Fibroblast of the aortic adventitia (primary cell): ENCODE measurements around the gene ADAMTS2. TPM values are rescaled to one million over a fixed set of nuclear protein-coding genes. Genes with fewer than 3 reads are reported as not detected.
A peak's percentile ranks its signal among the peaks of the same experiment; 100 is the strongest.

Source experiments
- DNase-seq: peaks from one replicate; pipeline ENCODE4 v3.0.0-alpha.2; 2010; ENCODE audit warnings: low read depth
- H3K4me3 ChIP-seq: 2 replicates; pipeline ENCODE4 v1.5.1; 2011; ENCODE audit warnings: low read depth, mild to moderate bottlenecking, control low read depth, low read length, moderate library complexity
- total RNA-seq: library from RNA; depleted of rRNA; stranded (reverse); fragments of >200 nt; gene quantifications from 2 replicates; pipeline ENCODE4 v1.2.3, GENCODE V29; 2012; ENCODE audit warnings: low replicate concordance
- TF ChIP-seq, protein P1 (sequence below): IDR thresholded peaks from 2 replicates; pipeline ENCODE4 v1.5.1; 2011; ENCODE audit warnings: mild to moderate bottlenecking, low read length, control low read depth, inconsistent platforms; ENCODE audit not compliant: insufficient read depth

Gene ADAMTS2
- total RNA-seq, 1 donor, result 25.8 TPM

DNA sequence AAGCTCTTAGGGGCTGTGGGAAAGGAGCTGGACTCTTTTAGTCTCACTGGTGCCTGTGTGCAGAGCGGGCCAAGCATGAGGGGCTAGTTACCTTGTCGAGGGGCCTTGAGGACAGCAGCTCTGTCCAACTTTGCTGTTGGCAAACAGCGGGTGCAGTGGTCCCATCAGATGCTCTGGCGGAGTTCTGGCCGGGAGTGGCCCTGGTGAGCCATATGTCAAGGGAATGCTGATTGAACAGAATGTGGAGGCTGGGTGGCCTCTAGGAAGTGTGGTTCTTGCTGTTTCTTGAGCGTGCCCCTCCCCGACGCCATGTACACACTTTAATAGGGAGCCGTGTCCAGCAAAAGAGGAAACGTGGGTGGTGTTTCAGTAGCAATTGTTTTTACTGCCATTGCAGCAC is 3.6 kb upstream of the ADAMTS2 start:
- H3K4me3 ChIP-seq, result no peak overlapping the region
- TF ChIP-seq, protein P1, sequence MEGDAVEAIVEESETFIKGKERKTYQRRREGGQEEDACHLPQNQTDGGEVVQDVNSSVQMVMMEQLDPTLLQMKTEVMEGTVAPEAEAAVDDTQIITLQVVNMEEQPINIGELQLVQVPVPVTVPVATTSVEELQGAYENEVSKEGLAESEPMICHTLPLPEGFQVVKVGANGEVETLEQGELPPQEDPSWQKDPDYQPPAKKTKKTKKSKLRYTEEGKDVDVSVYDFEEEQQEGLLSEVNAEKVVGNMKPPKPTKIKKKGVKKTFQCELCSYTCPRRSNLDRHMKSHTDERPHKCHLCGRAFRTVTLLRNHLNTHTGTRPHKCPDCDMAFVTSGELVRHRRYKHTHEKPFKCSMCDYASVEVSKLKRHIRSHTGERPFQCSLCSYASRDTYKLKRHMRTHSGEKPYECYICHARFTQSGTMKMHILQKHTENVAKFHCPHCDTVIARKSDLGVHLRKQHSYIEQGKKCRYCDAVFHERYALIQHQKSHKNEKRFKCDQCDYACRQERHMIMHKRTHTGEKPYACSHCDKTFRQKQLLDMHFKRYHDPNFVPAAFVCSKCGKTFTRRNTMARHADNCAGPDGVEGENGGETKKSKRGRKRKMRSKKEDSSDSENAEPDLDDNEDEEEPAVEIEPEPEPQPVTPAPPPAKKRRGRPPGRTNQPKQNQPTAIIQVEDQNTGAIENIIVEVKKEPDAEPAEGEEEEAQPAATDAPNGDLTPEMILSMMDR, result no peak
- no peak for DNase-seq

DNA sequence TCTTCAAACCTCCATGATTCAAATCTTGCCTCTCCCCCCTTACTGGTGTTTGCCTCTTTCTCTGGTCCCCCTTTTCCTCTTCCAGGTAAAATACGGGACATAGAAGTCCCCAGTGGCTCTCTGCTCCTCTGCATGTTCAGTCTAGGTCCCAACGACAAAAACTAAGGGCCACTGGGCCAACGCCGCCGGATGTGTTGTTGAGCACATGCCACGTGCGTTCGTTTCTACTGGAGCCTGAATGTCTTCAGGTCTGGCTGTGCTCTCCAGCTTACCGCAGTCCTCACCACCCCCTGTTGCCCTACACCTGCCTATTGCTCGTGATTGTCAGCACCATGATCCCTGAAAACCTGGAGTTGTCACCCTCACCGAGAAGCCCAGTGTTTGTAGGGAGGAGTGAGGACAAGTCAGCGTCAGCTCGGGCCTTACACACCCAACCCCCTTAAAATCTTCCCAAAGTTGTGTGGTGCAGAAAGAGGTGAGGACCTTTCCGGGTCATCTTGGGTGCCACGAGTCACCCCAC is 2.8 kb upstream of the ADAMTS2 start:
- no peak for DNase-seq
- no peak overlapping the region for H3K4me3 ChIP-seq
- TF ChIP-seq, protein P1, result no peak

DNA sequence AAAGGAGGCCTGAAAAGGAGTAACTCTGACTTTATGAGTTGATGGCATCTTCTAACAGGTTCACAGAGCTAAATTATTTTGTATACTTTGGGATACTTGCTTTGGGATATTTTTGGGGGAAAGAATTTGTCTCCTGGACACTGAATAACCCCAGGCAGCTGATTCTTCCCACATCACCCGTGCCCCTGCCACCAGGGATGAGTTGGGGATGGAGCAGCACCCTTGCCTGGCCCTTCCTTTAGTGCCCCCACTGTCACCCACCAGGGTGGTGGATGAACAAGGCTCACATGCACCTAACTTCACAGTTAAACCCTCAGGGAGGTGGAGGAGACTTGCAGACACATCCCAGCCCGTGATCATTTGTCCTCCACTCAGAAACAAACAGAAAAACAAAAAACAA is 2.3 kb upstream of the ADAMTS2 start:
- H3K4me3 ChIP-seq, result no peak overlapping the region
- no peak for DNase-seq
- TF ChIP-seq, protein P1, result no peak

DNA sequence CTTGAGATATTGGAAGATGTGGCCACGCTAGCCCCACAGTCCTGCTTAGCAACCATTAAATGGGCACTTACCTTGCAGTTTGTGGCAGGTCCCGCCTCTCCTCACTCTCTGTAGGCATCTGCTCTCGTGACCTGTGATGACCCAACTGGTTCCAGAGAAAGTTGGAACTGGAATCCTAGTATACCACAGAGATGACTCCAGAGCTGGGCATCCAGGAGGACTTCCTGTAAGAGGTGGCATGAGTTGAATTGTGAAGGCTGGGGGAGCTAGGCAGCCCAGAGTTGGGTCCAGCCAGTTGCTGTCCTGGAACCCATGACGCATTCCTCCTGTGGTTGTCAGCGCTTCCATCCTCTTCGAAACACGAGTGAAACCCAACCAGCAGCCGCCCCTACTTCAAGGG is 1.6 kb upstream of the ADAMTS2 start:
- DNase-seq, result no peak

DNA sequence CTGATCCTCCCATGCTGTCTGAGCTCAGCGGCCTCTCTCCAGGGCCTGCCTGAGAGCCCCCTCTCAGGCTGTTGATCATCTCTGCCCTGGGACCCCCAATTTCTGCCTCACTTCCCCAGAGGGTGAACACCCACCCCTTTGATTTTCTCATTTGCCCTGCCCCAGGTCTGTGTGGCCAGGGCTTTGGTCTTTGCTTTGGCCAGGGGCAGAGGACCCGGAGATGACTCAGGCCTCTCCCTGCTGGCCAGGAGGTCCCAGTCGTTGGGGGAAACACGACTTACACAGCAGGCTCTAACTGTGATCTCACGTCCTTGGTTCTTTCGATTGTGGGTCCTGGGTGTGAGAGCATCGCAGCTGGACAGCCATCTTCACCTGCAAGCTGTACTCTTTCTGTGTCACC is 1.1 kb upstream of the ADAMTS2 start:
- no peak for DNase-seq

More for the DNA sequence above, 1.6 kb upstream of the ADAMTS2 start:
- H3K4me3 ChIP-seq, result no peak overlapping the region
- TF ChIP-seq, protein P1, result no peak

DNA sequence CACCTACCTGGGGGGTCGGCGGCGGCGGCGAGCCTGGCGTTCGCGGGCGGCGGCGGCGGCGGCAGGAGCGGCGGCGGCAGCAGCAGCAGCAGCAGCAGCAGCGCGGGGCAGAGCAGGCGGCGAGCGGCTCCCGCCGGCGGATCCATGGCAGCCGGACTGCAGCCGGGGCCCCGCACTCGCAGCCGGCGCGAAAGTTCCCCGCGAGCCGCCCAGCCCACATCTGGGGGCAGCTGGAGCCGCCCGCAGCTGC is 153 bp downstream of the ADAMTS2 start:
- peak overlapping the region; percentile 86 for H3K4me3 ChIP-seq
- DNase-seq, result no peak
- TF ChIP-seq, protein P1, result no peak

More for the DNA sequence above, 1.1 kb upstream of the ADAMTS2 start:
- TF ChIP-seq, protein P1, result no peak
- no peak overlapping the region for H3K4me3 ChIP-seq

DNA sequence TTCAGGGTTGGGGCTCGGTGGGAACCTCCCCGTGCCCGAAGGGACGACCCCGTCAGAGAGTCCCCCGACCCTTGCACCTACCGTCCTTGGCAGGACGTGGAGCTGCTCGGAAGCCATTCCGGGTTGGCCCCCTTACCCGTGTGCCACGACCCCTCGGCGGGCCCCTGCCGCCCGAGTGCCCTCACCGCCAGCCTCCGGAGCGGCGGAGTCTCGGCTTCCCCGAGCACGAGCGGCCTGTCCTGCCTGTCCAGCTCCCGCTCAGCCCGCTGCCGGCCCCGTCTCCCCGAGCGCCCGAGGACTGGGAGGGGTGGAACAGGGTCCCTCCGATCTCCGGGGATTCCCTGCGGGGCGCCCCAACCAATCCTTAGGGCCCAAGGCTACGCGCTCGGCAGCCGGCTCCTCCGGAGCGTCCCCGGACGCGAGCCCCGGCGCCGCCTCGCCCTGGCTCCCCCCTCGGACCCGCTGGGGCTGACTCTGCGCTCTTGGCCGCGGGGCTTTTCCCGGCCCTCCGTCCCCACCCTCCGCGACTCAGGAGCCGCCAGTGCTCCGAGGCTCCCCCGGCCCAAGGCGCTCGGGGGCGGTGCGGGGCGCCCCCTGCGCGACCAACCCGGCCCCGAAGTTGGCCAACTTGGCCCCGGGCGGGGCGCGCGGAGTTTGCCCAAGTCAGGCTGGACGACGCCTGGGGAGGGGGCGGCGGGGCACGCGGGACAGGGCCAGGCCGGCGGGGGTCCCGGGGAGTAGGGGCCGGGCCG is 654 bp downstream of the ADAMTS2 start:
- peak overlapping the region; percentile 86 for H3K4me3 ChIP-seq
- DNase-seq, result peak; percentile 16
- TF ChIP-seq, protein P1, result no peak
